Activated naive CD4-positive, alpha-beta T cell treated with anti-CD3 and anti-CD28 coated beads, Interleukin-2, amount 10 ng/mL, durations not matched to agents 7 days and 5 days (primary cell): Measurements from ENCODE around the gene KNSTRN.

Source experiments
- CTCF ChIA-PET: fragments of 350-600 bp; sonication (Branson Sonifier 250); formaldehyde crosslinking; loops from one replicate; lab custom pipeline; 2021; ENCODE audit warnings: antibody characterized with exemption; lab: Charles Lee
- DNase-seq: peaks from one replicate; pipeline ENCODE4 v3.0.0-alpha.2; 2020
- H3K27ac Mint-ChIP-seq: one replicate; pipeline ENCODE4 v1.8.0; 2021; ENCODE audit warnings: mild to moderate bottlenecking, moderate library complexity, mixed read lengths
- H3K27me3 Mint-ChIP-seq: one replicate; pipeline ENCODE4 v1.8.0; 2021; ENCODE audit warnings: mild to moderate bottlenecking, mixed read lengths
- H3K36me3 Mint-ChIP-seq: one replicate; pipeline ENCODE4 v1.8.0; 2021; ENCODE audit warnings: mixed read lengths
- H3K4me1 Mint-ChIP-seq: one replicate; pipeline ENCODE4 v1.8.0; 2021; ENCODE audit warnings: mixed read lengths
- H3K4me3 Mint-ChIP-seq: one replicate; pipeline ENCODE4 v1.8.0; 2021; ENCODE audit warnings: mild to moderate bottlenecking, moderate library complexity, mixed read lengths
- H3K9me3 Mint-ChIP-seq: one replicate; pipeline ENCODE4 v1.8.0; 2021; ENCODE audit warnings: mixed read lengths

KNSTRN gene

DNA sequence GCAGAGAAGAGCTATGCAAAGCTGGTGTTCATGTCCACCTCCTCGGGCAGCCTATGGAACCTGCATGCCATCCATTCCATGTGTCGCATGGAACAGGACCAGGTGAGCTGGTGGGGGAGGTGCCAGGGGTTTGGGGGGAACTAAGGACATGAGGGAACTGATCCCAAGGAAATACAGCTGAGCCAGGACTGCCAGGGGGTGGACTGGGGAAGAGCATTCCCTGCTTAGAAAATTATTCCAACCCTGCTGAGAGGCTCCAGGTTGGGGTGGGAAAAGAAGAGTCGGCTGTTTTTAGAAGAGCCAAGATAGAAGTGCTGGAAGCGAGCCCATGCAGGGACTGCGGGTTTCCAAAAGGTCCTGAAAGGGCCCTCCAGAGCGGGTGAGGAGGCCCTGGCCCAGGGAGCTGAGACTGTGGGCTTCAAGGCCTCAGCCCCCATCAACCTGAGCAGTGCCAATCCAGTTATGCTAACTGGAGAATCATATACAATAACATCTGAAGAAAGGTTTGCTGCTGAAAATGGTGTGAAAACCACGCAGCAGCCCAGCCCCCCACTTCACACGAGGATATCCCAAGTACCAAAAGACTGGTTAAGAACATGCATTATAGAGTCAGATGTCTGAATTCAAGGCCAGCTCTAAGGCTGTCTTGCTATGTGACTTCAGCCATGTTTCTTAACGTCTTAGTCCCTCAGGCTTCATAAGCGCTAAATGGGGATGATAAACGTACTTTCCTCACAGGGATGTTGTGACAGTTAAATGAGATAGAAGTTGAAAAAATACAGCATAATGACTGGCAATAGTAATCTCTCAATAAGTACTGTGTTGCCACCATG lies 16.7 kb upstream of the KNSTRN start:
- H3K9me3 Mint-ChIP-seq: no peaks in the 10 kb centered on the region
- peaks cover 51% of the 10 kb centered on the region for H3K27me3 Mint-ChIP-seq
- DNase-seq: no peak
- peaks cover 22% of the 10 kb centered on the region for H3K4me1 Mint-ChIP-seq
- H3K4me3 Mint-ChIP-seq: no peak overlapping the region
- CTCF ChIA-PET: interaction anchor here (0.7 to 4.0 kb wide), 6 partner anchors 9 to 372 kb away, joined by 3 to 21 read pairs (median 4); partner anchors contain the start of genes DISP2 and KNSTRN
- H3K27ac Mint-ChIP-seq: no peak overlapping the region
- H3K36me3 Mint-ChIP-seq: no peaks in the 10 kb centered on the region

DNA sequence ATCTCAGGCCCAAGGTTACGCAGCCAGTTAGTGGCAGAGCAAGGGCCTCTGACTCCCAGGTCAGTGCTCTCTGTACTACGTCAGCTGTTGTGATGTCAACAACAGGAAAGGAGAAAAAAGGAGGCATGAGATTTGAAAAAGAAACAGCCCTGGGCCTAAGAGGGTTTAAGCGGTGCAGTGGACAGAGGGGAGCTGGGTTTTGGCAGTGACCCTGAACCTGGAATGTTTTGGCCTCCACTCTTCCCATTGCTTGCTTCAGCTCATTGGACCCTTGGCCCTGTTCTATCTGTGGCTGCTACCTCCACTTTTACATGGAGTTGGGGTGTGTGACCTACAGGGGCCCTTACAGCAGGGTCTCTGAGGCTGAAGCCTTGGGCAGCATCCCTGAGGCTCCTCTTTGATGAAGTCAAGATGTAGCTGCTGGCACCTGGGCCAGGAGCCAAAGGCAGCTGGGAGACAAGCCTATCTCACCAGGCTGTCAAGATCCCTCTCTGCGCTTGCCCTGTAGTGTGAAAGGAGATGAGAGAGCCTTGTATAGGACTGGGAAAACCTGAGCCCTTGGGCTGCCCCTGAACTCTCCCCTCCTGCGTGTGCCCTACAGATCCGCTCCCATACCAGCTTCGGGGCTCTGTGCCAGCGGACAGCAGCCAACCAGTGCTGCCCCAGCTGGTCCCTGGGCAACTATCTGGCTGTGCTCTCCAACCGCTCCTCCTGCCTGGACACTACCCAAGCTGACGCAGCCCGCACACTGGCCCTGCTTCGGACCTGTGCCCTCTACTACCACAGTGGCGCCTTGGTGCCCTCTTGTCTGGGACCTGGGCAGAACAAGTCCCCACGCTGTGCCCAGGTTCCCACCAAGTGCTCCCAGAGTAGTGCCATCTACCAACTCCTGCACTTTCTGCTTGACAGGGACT lies 15.8 kb upstream of the KNSTRN start:
- no peaks in the 10 kb centered on the region for H3K9me3 Mint-ChIP-seq
- peak overlapping the region; percentile 74 for H3K4me3 Mint-ChIP-seq
- CTCF ChIA-PET: interaction anchor here (0.6 to 4.0 kb wide), 9 partner anchors 10 to 148 kb away, joined by 3 to 34 read pairs (median 4); partner anchors contain the start of genes DISP2 and KNSTRN
- peaks cover 22% of the 10 kb centered on the region for H3K4me1 Mint-ChIP-seq
- H3K36me3 Mint-ChIP-seq: no peaks in the 10 kb centered on the region
- DNase-seq: no peak
- H3K27me3 Mint-ChIP-seq: peaks cover 55% of the 10 kb centered on the region
- H3K27ac Mint-ChIP-seq: peak overlapping the region; percentile 39

DNA sequence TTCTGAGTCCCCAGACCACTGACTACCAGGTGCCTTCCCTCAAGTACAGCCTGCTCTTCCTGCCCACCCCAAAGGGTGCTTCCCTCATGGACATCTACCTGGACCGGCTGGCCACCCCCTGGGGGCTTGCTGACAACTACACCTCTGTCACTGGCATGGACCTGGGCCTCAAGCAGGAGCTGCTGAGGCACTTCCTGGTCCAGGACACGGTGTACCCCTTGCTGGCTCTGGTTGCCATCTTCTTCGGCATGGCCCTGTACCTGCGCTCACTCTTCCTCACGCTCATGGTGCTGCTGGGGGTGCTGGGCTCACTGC lies 15.2 kb upstream of the KNSTRN start:
- Mint-ChIP-seq H3K4me3 (peak overlapping the region; percentile 74), H3K4me1 (peaks cover 22% of the 10 kb centered on the region), H3K9me3 (no peaks in the 10 kb centered on the region), H3K27me3 (peaks cover 56% of the 10 kb centered on the region), H3K27ac (peak overlapping the region; percentile 39), H3K36me3 (no peaks in the 10 kb centered on the region)
- no peak for DNase-seq
- CTCF ChIA-PET: interaction anchor here (0.7 to 3.3 kb wide), 8 partner anchors 11 to 149 kb away, joined by 3 to 34 read pairs (median 4); partner anchors contain the start of genes DISP2 and KNSTRN

DNA sequence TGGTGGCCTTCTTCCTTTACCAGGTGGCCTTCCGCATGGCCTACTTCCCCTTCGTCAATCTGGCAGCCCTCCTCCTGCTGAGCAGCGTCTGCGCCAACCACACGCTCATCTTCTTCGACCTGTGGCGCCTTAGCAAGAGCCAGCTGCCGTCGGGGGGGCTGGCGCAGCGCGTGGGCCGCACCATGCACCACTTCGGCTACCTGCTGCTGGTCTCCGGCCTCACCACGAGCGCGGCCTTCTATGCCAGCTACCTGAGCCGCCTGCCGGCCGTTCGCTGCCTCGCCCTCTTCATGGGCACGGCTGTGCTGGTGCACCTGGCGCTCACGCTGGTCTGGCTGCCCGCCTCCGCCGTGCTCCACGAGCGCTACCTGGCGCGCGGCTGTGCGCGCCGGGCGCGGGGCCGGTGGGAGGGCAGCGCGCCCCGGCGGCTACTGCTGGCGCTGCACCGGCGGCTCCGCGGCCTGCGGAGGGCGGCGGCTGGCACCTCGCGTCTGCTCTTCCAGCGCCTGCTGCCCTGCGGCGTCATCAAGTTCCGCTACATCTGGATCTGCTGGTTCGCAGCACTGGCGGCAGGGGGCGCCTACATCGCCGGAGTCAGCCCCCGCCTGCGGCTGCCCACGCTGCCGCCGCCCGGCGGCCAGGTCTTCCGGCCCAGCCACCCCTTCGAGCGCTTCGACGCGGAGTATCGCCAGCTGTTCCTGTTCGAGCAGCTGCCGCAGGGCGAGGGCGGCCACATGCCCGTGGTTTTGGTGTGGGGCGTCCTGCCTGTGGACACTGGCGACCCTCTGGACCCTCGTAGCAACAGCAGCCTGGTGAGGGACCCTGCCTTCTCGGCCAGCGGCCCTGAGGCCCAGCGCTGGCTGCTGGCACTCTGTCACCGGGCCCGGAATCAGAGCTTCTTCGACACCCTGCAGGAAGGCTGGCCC lies 14.6 kb upstream of the KNSTRN start:
- peak; percentile 92 for DNase-seq
- H3K36me3 Mint-ChIP-seq: no peaks in the 10 kb centered on the region
- H3K27ac Mint-ChIP-seq: peak overlapping the region; percentile 39
- H3K4me1 Mint-ChIP-seq: peaks cover 22% of the 10 kb centered on the region
- CTCF ChIA-PET: interaction anchor here (0.7 to 3.3 kb wide), 15 partner anchors 10 to 150 kb away, joined by 3 to 34 read pairs (median 4); partner anchors contain the start of genes DISP2, IVD and KNSTRN
- H3K27me3 Mint-ChIP-seq: peaks cover 60% of the 10 kb centered on the region
- H3K4me3 Mint-ChIP-seq: peak overlapping the region; percentile 74
- H3K9me3 Mint-ChIP-seq: no peaks in the 10 kb centered on the region

- no peaks in the 10 kb centered on the region for H3K9me3 Mint-ChIP-seq
- no peak for DNase-seq
- H3K27me3 Mint-ChIP-seq: peaks cover 57% of the 10 kb centered on the region
- H3K4me1 Mint-ChIP-seq: peaks cover 22% of the 10 kb centered on the region
- H3K27ac Mint-ChIP-seq: no peak overlapping the region
- H3K36me3 Mint-ChIP-seq: no peaks in the 10 kb centered on the region
- CTCF ChIA-PET: interaction anchor here (0.6 to 3.3 kb wide), 16 partner anchors 9 to 119 kb away, joined by 3 to 34 read pairs (median 3); partner anchors contain the start of genes DISP2, IVD and KNSTRN
- H3K4me3 Mint-ChIP-seq: peak overlapping the region; percentile 24
Observed at GRCh38 chr15:40368719-40369473, 13.6 kb upstream of the KNSTRN start.

DNA sequence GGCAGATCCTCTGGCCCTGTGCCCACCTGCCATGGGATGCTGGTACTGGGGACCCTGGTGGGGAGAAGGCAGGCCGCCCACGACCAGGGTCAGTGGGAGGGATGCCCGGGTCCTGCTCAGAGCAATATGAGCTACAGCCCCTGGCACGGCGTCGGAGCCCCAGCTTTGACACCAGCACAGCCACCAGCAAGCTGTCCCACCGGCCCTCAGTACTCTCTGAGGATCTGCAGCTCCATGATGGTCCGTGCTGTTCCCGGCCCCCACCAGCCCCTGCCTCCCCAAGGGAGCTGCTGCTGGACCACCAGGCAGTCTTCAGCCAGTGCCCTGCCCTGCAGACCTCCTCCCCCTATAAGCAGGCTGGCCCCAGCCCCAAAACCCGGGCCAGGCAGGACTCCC lies 13.0 kb upstream of the KNSTRN start:
- no peak for DNase-seq
- Mint-ChIP-seq H3K4me1 (peaks cover 22% of the 10 kb centered on the region), H3K27ac (no peak overlapping the region), H3K9me3 (no peaks in the 10 kb centered on the region), H3K36me3 (no peaks in the 10 kb centered on the region), H3K27me3 (peaks cover 59% of the 10 kb centered on the region), H3K4me3 (peak overlapping the region; percentile 24)
- CTCF ChIA-PET: interaction anchor here (0.5 to 3.3 kb wide), 7 partner anchors 13 to 161 kb away, joined by 3 to 34 read pairs (median 3); partner anchors contain the start of gene KNSTRN

DNA sequence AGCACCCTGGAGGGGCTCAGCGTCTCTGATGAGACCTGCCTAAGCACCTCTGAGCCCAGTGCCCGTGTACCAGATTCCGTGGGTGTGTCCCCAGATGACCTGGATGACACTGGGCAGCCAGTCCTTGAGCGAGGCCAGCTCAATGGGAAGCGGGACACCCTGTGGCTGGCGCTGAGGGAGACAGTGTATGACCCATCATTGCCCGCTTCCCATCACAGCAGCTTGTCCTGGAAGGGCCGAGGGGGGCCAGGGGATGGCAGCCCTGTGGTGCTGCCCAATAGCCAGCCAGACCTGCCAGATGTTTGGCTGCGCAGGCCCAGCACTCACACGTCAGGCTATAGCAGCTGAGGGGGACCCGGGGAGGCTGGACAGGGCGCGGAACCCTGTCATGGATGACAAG lies 12.6 kb upstream of the KNSTRN start:
- Mint-ChIP-seq H3K27ac (no peak overlapping the region), H3K9me3 (no peaks in the 10 kb centered on the region), H3K27me3 (peaks cover 63% of the 10 kb centered on the region), H3K4me1 (peaks cover 22% of the 10 kb centered on the region), H3K36me3 (no peaks in the 10 kb centered on the region), H3K4me3 (no peak overlapping the region)
- no peak for DNase-seq
- CTCF ChIA-PET: interaction anchor here (0.5 to 2.7 kb wide), 6 partner anchors 12 to 160 kb away, joined by 3 to 7 read pairs (median 3); partner anchors contain the start of genes DISP2 and KNSTRN

GRCh38 chr15:40372981-40373380 lies 9.5 kb upstream of the KNSTRN start:
- H3K4me1 Mint-ChIP-seq: peaks cover 5% of the 10 kb centered on the region
- DNase-seq: no peak
- H3K9me3 Mint-ChIP-seq: no peaks in the 10 kb centered on the region
- no peak overlapping the region for H3K27ac Mint-ChIP-seq
- H3K4me3 Mint-ChIP-seq: no peak overlapping the region
- H3K36me3 Mint-ChIP-seq: no peaks in the 10 kb centered on the region
- CTCF ChIA-PET: interaction anchor here (1.0 to 2.0 kb wide), 2 partner anchors 15 to 48 kb away, joined by 3 to 10 read pairs; partner anchors contain the start of gene DISP2
- H3K27me3 Mint-ChIP-seq: peaks cover 65% of the 10 kb centered on the region

DNA sequence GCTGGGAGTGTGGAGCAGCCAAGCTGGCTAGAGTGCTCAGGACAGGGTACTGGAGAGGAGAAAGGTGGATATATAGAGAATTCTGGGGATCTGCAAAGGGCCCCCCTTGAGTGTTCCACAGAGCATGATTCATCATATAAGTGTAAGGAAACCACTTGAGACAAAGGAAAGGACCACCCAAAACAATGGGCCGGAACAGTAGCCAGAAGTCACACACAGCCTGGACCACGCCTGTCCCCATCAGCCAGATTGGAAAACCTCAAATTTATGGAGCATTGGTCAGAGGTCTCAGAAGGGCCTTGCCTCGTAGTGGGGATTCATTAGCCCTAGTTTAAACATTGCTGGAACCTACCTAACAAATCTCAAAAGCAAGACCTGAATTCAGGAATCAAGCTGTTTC lies 4.9 kb upstream of the KNSTRN start:
- no peaks in the 10 kb centered on the region for H3K9me3 Mint-ChIP-seq
- no peak overlapping the region for H3K27ac Mint-ChIP-seq
- DNase-seq: peak; percentile 7
- no peaks in the 10 kb centered on the region for H3K36me3 Mint-ChIP-seq
- H3K4me1 Mint-ChIP-seq: peaks cover 6% of the 10 kb centered on the region
- no peak overlapping the region for H3K4me3 Mint-ChIP-seq
- CTCF ChIA-PET: interaction anchor here (1.1 to 1.5 kb wide), 2 partner anchors 9 to 33 kb away, joined by 3 read pairs; no protein-coding TSS in a partner anchor
- peaks cover 42% of the 10 kb centered on the region for H3K27me3 Mint-ChIP-seq

DNA sequence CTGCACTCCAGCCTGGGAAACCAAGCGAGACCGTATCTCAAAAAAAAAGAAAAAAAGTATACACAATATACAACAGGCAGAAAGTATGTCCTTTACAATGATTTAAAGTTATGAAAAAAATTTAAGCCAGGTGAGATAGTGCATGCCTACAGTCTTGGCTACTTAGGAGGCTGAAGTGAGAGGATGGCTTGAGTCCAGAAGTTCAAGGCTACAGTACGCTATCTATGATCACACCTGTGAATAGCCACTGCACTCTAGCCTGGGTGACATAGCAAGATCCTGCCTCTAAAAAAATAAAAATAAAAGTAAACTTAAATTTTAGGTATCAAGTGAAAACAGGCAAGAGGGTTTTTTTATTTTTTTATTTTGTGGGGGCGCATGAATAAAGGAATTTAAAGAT lies 3.1 kb upstream of the KNSTRN start:
- H3K4me1 Mint-ChIP-seq: peaks cover 19% of the 10 kb centered on the region
- H3K36me3 Mint-ChIP-seq: peaks cover 12% of the 10 kb centered on the region
- H3K9me3 Mint-ChIP-seq: no peaks in the 10 kb centered on the region
- H3K27me3 Mint-ChIP-seq: peaks cover 39% of the 10 kb centered on the region
- no peak for DNase-seq
- CTCF ChIA-PET: interaction anchor here (1.6 kb wide), 1 partner anchor 8 kb away, joined by 3 read pairs; no protein-coding TSS in a partner anchor
- H3K4me3 Mint-ChIP-seq: no peak overlapping the region
- no peak overlapping the region for H3K27ac Mint-ChIP-seq

DNA sequence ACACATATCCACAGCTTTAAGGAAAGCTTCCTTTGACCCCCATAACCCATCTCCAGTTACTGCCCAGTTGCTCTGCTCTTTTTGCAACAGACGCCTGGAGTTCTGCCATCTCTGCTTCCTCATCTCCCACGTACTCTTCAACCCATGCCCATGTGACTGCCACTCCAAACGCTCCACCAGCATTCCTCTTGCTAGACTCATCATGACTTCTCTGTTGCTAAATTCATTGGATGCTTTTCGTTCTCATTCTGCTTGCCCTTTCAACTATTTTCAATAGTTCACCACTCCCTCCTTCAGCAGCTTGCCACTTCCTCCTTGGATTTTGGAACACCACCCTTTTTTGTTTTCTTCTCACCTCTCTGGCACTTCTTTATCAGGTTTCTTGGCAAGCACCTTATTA lies 2.7 kb upstream of the KNSTRN start:
- Mint-ChIP-seq H3K27ac (no peak overlapping the region), H3K4me3 (no peak overlapping the region), H3K36me3 (peaks cover 17% of the 10 kb centered on the region), H3K4me1 (peaks cover 24% of the 10 kb centered on the region), H3K9me3 (no peaks in the 10 kb centered on the region), H3K27me3 (peaks cover 35% of the 10 kb centered on the region)
- CTCF ChIA-PET: interaction anchor here (1.6 kb wide), 1 partner anchor 8 kb away, joined by 3 read pairs; no protein-coding TSS in a partner anchor
- no peak for DNase-seq

- Mint-ChIP-seq H3K27me3 (peaks cover 32% of the 10 kb centered on the region), H3K4me1 (peaks cover 31% of the 10 kb centered on the region), H3K27ac (no peak overlapping the region), H3K9me3 (no peaks in the 10 kb centered on the region), H3K4me3 (no peak overlapping the region), H3K36me3 (peaks cover 23% of the 10 kb centered on the region)
- no peak for DNase-seq
- CTCF ChIA-PET: interaction anchor here (1.6 kb wide), 1 partner anchor 9 kb away, joined by 3 read pairs; no protein-coding TSS in a partner anchor
Observed at GRCh38 chr15:40380636-40381035, 1.9 kb upstream of the KNSTRN start.
